CD4-positive, CD25-positive, alpha-beta regulatory T cell (primary cell): Measurements from ENCODE around the gene AKR7A3. TPM values are rescaled to one million over a fixed set of nuclear protein-coding genes. Genes with fewer than 3 reads are reported as not detected.
A peak's percentile ranks its signal among the peaks of the same experiment; 100 is the strongest.

ENCODE experiments used
- ATAC-seq, 2 donors: fragments of 150-1000 bp; cut with Tn5 transposase; one replicate each; pipeline ENCODE4 v1.10.0; 2021; ENCODE audit warnings: low read depth in 2 of 2, moderate number of reproducible peaks in 2 of 2, moderate library complexity in 1 of 2
- DNase-seq, 3 donors: peaks; one replicate each; pipeline versions ENCODE4 v3.0.0 to v3.0.0-alpha.2; 2012 to 2022; ENCODE audit warnings: mixed read lengths in 1 of 3
- H3K27ac ChIP-seq: one replicate; pipeline ENCODE4 v1.7.0; 2013; ENCODE audit warnings: mild to moderate bottlenecking, low read length; ENCODE audit not compliant: insufficient read depth, poor library complexity, severe bottlenecking
- H3K27me3 ChIP-seq: one replicate; pipeline ENCODE4 v1.7.0; 2013; ENCODE audit warnings: low read length; ENCODE audit not compliant: control insufficient read depth, insufficient read depth
- H3K36me3 ChIP-seq: one replicate; pipeline ENCODE4 v1.7.0; 2013; ENCODE audit warnings: mild to moderate bottlenecking, low read length, moderate library complexity; ENCODE audit not compliant: control insufficient read depth, insufficient read depth
- H3K4me1 ChIP-seq: 2 replicates; pipeline ENCODE4 v1.7.0; 2013; ENCODE audit warnings: mild to moderate bottlenecking, low read length; ENCODE audit not compliant: insufficient read depth, control insufficient read depth, poor library complexity, severe bottlenecking
- H3K4me3 ChIP-seq: one replicate; pipeline ENCODE4 v1.7.0; 2013; ENCODE audit warnings: low read depth, mild to moderate bottlenecking, low read length, moderate library complexity
- H3K9me3 ChIP-seq, 2 experiments: 1 replicate in 1 of 2; 2 replicates in 1 of 2; pipeline ENCODE4 v1.7.0; 2013; ENCODE audit warnings: low read length in 2 of 2, mild to moderate bottlenecking in 1 of 2, moderate library complexity in 1 of 2; ENCODE audit not compliant: control insufficient read depth in 2 of 2
- H3K27ac Mint-ChIP-seq, 3 donors: one replicate each; pipeline ENCODE4 v1.8.0; 2020 to 2022; ENCODE audit warnings: mild to moderate bottlenecking in 3 of 3, mixed read lengths in 3 of 3, moderate library complexity in 2 of 3
- H3K27me3 Mint-ChIP-seq: one replicate; pipeline ENCODE4 v1.8.0; 2022; ENCODE audit warnings: mild to moderate bottlenecking, mixed read lengths
- H3K36me3 Mint-ChIP-seq: one replicate; pipeline ENCODE4 v1.8.0; 2020; ENCODE audit warnings: mixed read lengths
- H3K4me1 Mint-ChIP-seq, 4 donors: one replicate each; pipeline ENCODE4 v1.8.0; 2020 to 2022; ENCODE audit warnings: mixed read lengths in 4 of 4, mild to moderate bottlenecking in 1 of 4
- H3K4me3 Mint-ChIP-seq, 4 donors: one replicate each; pipeline ENCODE4 v1.8.0; 2020 to 2022; ENCODE audit warnings: mild to moderate bottlenecking in 4 of 4, mixed read lengths in 4 of 4, moderate library complexity in 3 of 4
- H3K9me3 Mint-ChIP-seq, 7 donors: one replicate each; pipeline ENCODE4 v1.8.0; 2020 to 2022; ENCODE audit warnings: mixed read lengths in 7 of 7, mild to moderate bottlenecking in 3 of 7, moderate library complexity in 2 of 7
- polyA plus RNA-seq, 4 donors: library from polyadenylated mRNA; unstranded; fragments of 300-500 nt; fragmentation: Illumina TruSeq; gene quantifications; one replicate each; pipeline ENCODE4 v1.2.3, GENCODE V29; 2021
- total RNA-seq: library from RNA; stranded (reverse); gene quantifications from one replicate; pipeline ENCODE4 v1.2.3, GENCODE V29; 2022

Gene AKR7A3
- total and polyA plus RNA-seq, 5 donors from 2014 or later: 0.25 to 0.99 TPM; not detected in 3

GRCh38 chr1:19315378-19316198 lies 27.0 kb upstream of the AKR7A3 start:
- H3K9me3 Mint-ChIP-seq: no peaks in the 10 kb centered on the region
- H3K4me3 Mint-ChIP-seq: peak overlapping the region in 2 of 4 donors; percentile 16 to 77
- ATAC-seq (no peak), DNase-seq (no peak)
- peaks cover 0 to 33% (median 18%) of the 10 kb centered on the region in 4 donors for H3K4me1 Mint-ChIP-seq
- no peak overlapping the region for H3K27ac ChIP-seq
- H3K4me1 ChIP-seq: peaks cover 25% of the 10 kb centered on the region
- no peaks in the 10 kb centered on the region for H3K9me3 ChIP-seq
- H3K36me3 ChIP-seq: no peaks in the 10 kb centered on the region
- H3K4me3 ChIP-seq: no peak overlapping the region
- no peak overlapping the region for H3K27ac Mint-ChIP-seq
- no peaks in the 10 kb centered on the region for H3K27me3 Mint-ChIP-seq
- peaks cover 15% of the 10 kb centered on the region for H3K36me3 Mint-ChIP-seq
- no peaks in the 10 kb centered on the region for H3K27me3 ChIP-seq

DNA sequence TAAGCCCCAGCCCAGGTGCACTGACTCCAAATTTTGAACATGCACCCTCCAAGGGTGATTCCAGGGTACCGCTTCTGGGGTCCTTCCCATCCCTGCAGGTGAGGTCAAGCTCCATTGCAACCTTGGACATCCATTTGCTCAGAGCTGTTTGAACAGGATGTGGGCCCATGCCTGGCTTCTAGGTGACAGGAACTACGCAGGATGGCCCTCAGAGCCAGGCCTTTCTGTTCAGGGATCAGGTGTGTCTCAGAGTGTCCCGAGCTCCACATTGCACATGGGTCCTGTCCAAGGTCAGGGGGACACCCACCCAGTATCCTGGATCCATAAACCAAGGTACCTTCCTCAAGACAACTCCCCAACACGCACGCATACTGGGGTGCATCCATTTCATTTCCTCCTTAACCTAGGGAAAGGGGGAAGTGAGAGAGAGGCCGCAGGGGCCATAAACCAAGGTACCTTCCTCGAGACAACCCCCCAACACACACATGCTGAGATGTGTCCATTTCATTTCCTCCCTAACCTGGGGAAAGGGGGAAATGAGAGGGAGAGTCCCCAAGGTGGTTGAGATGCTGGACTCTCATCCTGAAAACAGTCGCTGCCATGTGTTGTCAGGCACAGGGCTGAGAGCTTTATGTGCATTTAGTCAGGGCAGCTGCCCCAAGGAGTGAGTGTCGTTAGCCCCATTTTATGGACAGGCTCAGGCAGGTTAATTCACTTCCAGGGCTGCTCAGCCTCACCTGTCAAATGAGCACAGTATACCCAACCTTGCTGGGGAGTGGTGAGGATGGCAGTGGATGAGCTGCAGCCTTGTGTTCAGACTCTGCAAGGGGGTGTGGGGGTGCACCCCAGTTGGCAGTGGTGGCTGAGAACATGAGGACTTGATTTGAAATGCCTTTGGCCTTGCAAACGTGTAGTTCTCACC lies 25.7 kb upstream of the AKR7A3 start:
- Mint-ChIP-seq H3K9me3 (no peaks in the 10 kb centered on the region), H3K4me1 (peaks cover 0 to 43% (median 23%) of the 10 kb centered on the region in 4 donors), H3K27ac (no peak overlapping the region), H3K36me3 (peaks cover 12% of the 10 kb centered on the region), H3K27me3 (no peaks in the 10 kb centered on the region), H3K4me3 (peak overlapping the region; percentile 86 to 99 (median 89))
- DNase-seq: no peak
- H3K27me3 ChIP-seq: no peaks in the 10 kb centered on the region
- H3K4me1 ChIP-seq: peaks cover 26% of the 10 kb centered on the region
- no peak overlapping the region for H3K4me3 ChIP-seq
- H3K27ac ChIP-seq: no peak overlapping the region
- ATAC-seq: no peak
- no peaks in the 10 kb centered on the region for H3K36me3 ChIP-seq
- no peaks in the 10 kb centered on the region for H3K9me3 ChIP-seq

DNA sequence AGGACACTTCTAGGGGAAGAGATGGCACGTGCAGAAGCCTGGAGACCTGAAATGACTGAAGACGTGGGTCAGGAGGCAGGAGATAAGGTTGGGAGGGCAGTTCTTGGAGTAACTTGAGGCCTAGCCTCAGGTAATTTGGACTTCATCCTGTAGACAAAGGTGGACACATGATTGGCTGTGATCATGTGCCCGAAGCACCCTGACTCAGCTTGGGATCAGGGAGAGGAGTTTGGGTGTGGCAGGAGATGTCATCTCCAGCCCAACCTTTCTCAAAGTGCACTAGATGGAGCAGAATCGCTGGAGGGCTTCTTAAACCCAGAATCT lies 25.0 kb upstream of the AKR7A3 start:
- H3K4me1 Mint-ChIP-seq: peaks cover 0 to 49% (median 28%) of the 10 kb centered on the region in 4 donors
- H3K27me3 Mint-ChIP-seq: no peaks in the 10 kb centered on the region
- Histone ChIP-seq H3K27ac (no peak overlapping the region), H3K4me3 (no peak overlapping the region), H3K4me1 (peaks cover 26% of the 10 kb centered on the region), H3K9me3 (no peaks in the 10 kb centered on the region), H3K27me3 (no peaks in the 10 kb centered on the region), H3K36me3 (peaks cover 3% of the 10 kb centered on the region)
- DNase-seq (no peak), ATAC-seq (no peak)
- H3K36me3 Mint-ChIP-seq: peaks cover 12% of the 10 kb centered on the region
- H3K27ac Mint-ChIP-seq: peak overlapping the region in 2 of 3 donors; percentile 59 to 82
- no peaks in the 10 kb centered on the region for H3K9me3 Mint-ChIP-seq
- H3K4me3 Mint-ChIP-seq: peak overlapping the region; percentile 86 to 99 (median 89)

DNA sequence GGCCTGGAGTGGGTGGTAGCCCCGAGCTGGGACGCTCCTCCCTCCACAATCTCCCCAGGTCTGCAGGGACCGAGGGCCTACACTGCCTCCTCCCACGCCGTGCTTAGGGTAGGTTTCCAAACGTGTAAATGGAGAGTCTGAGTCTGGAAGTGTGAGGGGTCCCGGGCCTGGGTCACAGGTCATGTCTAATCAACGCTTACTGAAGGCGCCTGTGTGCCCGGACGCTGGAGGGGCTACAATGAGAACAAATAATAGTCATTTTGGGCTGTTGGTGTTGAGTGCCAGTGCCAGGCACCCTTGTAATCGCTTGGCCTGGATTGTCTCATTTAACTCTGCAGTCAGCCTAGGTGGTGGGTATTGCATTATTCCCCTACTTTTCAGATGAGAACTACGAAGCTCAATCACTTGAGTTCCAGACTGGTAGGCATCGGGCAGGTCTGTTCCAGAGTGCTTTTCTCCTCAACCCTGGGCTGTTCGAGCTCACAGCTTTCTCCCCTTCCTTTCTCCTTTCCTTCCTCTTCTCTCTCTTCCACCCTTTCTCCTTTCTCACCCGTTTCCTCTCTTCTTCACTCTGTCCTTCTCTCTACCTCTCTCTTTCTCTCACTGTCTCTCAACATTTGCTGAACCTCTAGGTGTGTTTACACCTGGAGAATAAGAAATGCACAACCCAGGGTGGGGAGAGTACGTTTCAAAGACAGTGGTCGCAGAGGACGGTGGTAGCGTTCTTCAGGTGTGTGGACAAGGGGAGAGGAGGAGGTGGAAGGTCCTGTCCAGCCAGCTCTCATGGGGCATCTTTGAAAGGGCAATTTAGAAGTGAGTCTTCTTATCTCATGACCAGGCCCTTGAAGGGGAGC lies 24.4 kb upstream of the AKR7A3 start:
- peaks cover 26% of the 10 kb centered on the region for H3K4me1 ChIP-seq
- Mint-ChIP-seq H3K27ac (peak overlapping the region; percentile 59 to 82 (median 72)), H3K4me1 (peaks cover 0 to 50% (median 29%) of the 10 kb centered on the region in 4 donors), H3K36me3 (peaks cover 13% of the 10 kb centered on the region), H3K27me3 (no peaks in the 10 kb centered on the region), H3K4me3 (peak overlapping the region; percentile 86 to 99 (median 89)), H3K9me3 (no peaks in the 10 kb centered on the region)
- H3K9me3 ChIP-seq: no peaks in the 10 kb centered on the region
- peak overlapping the region; percentile 51 for H3K27ac ChIP-seq
- H3K27me3 ChIP-seq: no peaks in the 10 kb centered on the region
- H3K36me3 ChIP-seq: peaks cover 6% of the 10 kb centered on the region
- H3K4me3 ChIP-seq: peak overlapping the region; percentile 13
- ATAC-seq (no peak), DNase-seq (peak in 1 of 3 donors; percentile 23)

GRCh38 chr1:19311931-19312781 lies 23.6 kb upstream of the AKR7A3 start, which contains the start of the genes AKR7A2 and SLC66A1:
Gene AKR7A2 (minus strand): TSS chr1:19312144. CDS start chr1:19312124, 20 bp downstream.
Gene SLC66A1 (plus strand): TSS chr1:19312326. CDS start chr1:19317678, 5,352 bp downstream.
- Mint-ChIP-seq H3K4me3 (peak within 1 kb of the TSS; percentile 87 to 99 (median 93)), H3K27me3 (no peaks in the 10 kb centered on the region), H3K36me3 (peaks cover 15% of the 10 kb centered on the region), H3K27ac (peak within 1 kb of the TSS; percentile 65 to 96 (median 82)), H3K4me1 (peaks cover 0 to 52% (median 29%) of the 10 kb centered on the region in 4 donors), H3K9me3 (no peaks in the 10 kb centered on the region)
- H3K4me1 ChIP-seq: peaks cover 26% of the 10 kb centered on the region
- H3K36me3 ChIP-seq: peaks cover 14% of the 10 kb centered on the region
- peak within 1 kb of the TSS; percentile 51 for H3K27ac ChIP-seq
- H3K4me3 ChIP-seq: peak within 1 kb of the TSS; percentile 59
- peak; percentile 89 to 95 for ATAC-seq
- DNase-seq: peak; percentile 85 to 90 (median 87)
- H3K9me3 ChIP-seq: no peaks in the 10 kb centered on the region
- H3K27me3 ChIP-seq: no peaks in the 10 kb centered on the region

GRCh38 chr1:19311503-19311930 lies 22.9 kb upstream of the AKR7A3 start:
- H3K27ac ChIP-seq: peak overlapping the region; percentile 14
- peak in 2 of 3 donors; percentile 6 to 32 for DNase-seq
- Mint-ChIP-seq H3K36me3 (peaks cover 15% of the 10 kb centered on the region), H3K27ac (peak overlapping the region; percentile 42 to 96 (median 65)), H3K4me1 (peaks cover 0 to 52% (median 29%) of the 10 kb centered on the region in 4 donors), H3K4me3 (peak overlapping the region; percentile 78 to 97 (median 86)), H3K27me3 (no peaks in the 10 kb centered on the region), H3K9me3 (no peaks in the 10 kb centered on the region)
- H3K36me3 ChIP-seq: peaks cover 14% of the 10 kb centered on the region
- peak overlapping the region; percentile 59 for H3K4me3 ChIP-seq
- no peaks in the 10 kb centered on the region for H3K9me3 ChIP-seq
- peaks cover 26% of the 10 kb centered on the region for H3K4me1 ChIP-seq
- H3K27me3 ChIP-seq: no peaks in the 10 kb centered on the region
- ATAC-seq: peak; percentile 10 to 12
